MV-4-11 (cell line): ENCODE data around the gene RNU5B-1.

Experiments used
- DNase-seq: peaks from one replicate; lab custom pipeline; 2025; lab: John Stamatoyannopoulos, UW

RNU5B-1 gene

GRCh38 chr15:65304381-65305149 lies at the start of gene RNU5B-1:
TSS of gene RNU5B-1 (plus strand) at chr15:65304677.
- peak; percentile 99 for DNase-seq

- no peak for DNase-seq
These were observed 49.7 kb upstream of the RNU5B-1 start for GRCh38 chr15:65254758-65255157.

GRCh38 chr15:65255486-65256140 lies 48.9 kb upstream of the RNU5B-1 start:
- DNase-seq = no peak

- no peak for DNase-seq
These were observed 45.9 kb upstream of the RNU5B-1 start for GRCh38 chr15:65258375-65259262.

- DNase-seq = no peak
These were observed 45.1 kb upstream of the RNU5B-1 start for GRCh38 chr15:65259367-65259797.

- DNase-seq = no peak
These were observed 43.5 kb upstream of the RNU5B-1 start for GRCh38 chr15:65260968-65261367.

- no peak for DNase-seq
These were observed 41.2 kb upstream of the RNU5B-1 start for GRCh38 chr15:65263313-65263712.

GRCh38 chr15:65264863-65265430 lies 39.5 kb upstream of the RNU5B-1 start:
- no peak for DNase-seq

- no peak for DNase-seq
These were observed 38.0 kb upstream of the RNU5B-1 start for GRCh38 chr15:65266469-65266868.

- no peak for DNase-seq
These were observed 36.1 kb upstream of the RNU5B-1 start for GRCh38 chr15:65268411-65268810.

- DNase-seq = peak; percentile 62
These were observed 33.5 kb upstream of the RNU5B-1 start for GRCh38 chr15:65270811-65271545.

- DNase-seq = no peak
These were observed 29.3 kb upstream of the RNU5B-1 start for GRCh38 chr15:65275104-65275727.

GRCh38 chr15:65275728-65276126 lies 28.8 kb upstream of the RNU5B-1 start:
- DNase-seq = no peak

- no peak for DNase-seq
These were observed 27.5 kb upstream of the RNU5B-1 start for GRCh38 chr15:65277015-65277414.

- no peak for DNase-seq
These were observed 26.0 kb upstream of the RNU5B-1 start for GRCh38 chr15:65278480-65278879.

GRCh38 chr15:65285291-65286068 lies 19.0 kb upstream of the RNU5B-1 start:
- no peak for DNase-seq

- DNase-seq = no peak
These were observed 18.3 kb upstream of the RNU5B-1 start for GRCh38 chr15:65286069-65286703.

- peak; percentile 73 for DNase-seq
These were observed 17.6 kb upstream of the RNU5B-1 start, which contains the start of gene PARP16 for GRCh38 chr15:65286704-65287519. TSS of gene PARP16 (minus strand) at chr15:65286883. CDS start at chr15:65286426, 457 bp downstream.

GRCh38 chr15:65287520-65287855 lies 17.0 kb upstream of the RNU5B-1 start:
- DNase-seq = no peak
